GM19397 (cell line): ENCODE data around the gene ISLR2.

Experiments used
- ATAC-seq: cut with Tn5 transposase; IDR thresholded peaks from one replicate; pipeline ENCODE4 v1.9.1; 2021; ENCODE audit warnings: mild to moderate bottlenecking, moderate library complexity; ENCODE audit not compliant: unreplicated experiment

ISLR2 gene

DNA sequence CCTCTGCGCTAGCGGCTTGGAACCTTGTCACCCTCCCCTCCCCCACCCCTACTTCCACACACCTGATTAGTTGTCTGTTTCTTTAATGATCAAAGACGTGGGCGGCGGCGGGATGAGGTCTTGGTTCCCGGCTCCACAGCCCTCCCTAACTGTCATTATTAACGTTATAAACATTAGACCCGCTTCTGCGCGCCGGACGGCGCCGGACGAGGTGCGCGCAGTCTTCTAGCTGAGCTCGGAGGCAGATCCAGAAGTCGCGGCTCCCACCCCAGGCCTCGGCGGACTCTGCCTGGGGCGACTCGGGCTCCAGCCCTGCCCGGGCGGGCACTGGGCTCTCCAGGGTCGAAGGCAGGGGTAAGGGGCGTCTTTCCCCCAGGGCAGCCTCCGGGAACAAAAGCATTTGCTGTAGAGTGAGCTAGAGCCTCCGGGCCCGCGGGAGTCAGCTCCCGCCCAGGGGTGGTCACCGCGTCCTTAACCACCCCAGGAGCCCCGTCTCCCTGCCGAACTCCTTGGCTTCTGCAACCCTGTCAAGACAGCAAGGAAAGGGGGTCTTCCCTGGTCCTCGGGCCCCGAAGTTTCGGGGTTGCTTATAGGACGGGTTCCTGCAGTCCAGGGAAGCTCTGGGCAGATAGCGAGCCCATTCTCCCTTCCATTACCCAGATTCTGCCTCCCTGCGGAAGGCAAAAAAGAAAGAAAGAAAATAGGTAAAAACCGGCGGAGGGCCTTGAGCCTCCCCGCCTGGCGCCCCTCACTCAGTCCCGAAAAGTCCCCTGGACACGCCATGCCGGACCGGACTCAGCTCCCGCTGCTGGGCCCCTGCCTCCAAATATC, 2.2 kb upstream of the ISLR2 start:
- no peak for ATAC-seq

GRCh38 chr15:74128785-74129585, 1.4 kb upstream of the ISLR2 start:
- ATAC-seq = no peak

DNA sequence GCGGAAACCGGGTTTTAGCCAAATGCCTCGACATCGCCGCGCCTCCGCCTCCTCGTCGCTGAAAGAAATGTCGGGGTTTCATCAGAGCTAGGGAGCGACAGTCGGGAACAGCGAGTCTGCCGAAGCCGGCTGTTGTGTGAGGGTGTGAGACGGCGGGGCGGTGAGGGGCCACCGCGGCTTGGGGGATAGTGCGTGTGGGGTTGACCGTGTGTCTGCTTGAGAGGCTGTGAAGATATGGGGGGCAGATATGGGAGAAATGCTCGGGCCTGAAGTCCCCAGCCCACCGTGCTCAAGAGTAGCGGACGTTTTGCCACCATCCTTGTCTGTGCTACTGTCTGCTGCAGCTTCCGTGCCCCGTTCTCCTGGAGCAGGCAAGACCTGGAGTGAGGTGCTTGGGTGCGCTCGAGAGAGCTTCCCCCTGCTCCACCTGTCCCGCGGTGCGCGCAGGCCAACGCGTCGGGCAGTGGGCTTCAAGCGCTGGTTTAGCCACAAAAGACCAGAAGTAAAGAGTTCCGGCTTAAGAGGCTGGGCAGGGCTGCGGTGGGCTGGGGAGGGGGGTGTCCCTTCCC, 716 bp upstream of the ISLR2 start:
- ATAC-seq = no peak

DNA sequence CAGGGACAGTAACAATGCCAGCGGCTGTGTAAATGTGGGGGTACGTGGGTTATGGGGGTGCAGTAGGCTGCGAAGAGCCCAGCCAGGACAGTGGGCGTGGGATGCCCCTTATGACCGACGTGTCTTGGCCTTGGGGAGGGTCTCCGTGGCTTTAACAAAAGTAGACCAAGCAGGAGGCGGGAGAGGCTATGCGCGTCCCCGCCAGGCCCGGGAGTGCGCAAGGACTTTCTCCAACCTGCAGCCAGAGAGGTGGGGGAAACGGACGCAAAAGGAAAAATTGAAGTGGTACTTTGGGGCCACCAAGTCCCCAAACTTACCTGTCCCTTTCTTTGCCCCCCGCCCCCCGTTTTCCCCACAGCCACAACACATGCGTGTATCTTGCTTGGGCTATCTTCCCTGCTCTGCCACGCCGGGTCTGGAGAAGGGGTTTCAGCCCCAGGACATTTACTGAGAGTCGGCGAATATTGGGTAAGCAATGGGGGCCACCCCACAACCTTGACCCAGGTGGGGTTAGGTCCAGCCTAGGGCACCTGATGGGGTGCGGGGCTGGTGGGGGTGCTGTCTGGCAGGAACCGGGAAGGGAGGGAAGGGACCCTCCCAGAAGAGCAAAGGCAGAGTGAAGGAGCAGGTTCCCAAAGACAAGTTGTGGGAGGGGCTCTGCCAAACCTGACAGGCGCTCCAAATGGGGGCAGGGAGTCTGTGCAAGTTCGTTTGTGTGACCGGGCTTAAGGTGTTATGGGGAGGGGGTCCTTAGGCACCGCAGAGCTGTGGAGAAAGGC, 652 bp downstream of the ISLR2 start:
- ATAC-seq = no peak

DNA sequence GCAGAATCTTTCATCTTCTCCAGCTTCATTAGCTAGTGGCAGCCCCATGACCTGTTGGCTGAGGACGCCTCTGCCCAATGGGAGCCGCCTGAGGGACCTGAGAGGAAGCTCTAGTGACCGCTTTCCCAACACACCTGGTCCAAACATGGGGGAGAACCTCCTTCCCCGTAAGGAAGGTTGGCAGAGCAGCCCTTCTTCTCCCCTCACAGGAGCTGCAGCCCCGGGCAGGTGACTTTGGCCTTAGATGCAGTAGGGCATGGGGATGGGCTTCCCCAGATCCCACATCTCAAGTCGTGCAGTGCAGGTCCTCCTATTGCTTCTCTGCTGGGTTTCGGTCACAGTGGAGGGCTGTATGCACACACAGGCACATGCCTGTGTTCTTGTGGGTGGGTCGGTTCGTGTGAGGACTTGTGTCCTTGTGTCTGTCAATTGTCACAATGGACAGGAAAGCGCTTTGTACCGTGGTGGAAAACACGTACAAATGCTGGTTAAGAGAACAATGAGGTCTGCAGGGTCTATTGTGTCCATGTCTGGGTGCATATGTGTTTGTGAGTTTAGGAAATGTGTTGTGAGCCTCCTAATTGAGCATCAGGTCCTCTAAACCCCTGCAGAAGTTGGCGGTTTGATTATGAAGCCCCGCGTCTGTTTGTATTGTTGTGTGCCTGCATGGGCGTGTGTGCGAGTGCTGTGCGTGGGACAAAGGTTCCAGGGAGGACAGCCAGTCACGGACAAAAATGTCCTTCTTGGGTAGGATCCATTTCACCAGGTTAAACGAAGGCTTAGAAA, 1.4 kb downstream of the ISLR2 start:
- ATAC-seq = no peak

- ATAC-seq = no peak
Observed at GRCh38 chr15:74132681-74133651, 2.6 kb downstream of the ISLR2 start.

DNA sequence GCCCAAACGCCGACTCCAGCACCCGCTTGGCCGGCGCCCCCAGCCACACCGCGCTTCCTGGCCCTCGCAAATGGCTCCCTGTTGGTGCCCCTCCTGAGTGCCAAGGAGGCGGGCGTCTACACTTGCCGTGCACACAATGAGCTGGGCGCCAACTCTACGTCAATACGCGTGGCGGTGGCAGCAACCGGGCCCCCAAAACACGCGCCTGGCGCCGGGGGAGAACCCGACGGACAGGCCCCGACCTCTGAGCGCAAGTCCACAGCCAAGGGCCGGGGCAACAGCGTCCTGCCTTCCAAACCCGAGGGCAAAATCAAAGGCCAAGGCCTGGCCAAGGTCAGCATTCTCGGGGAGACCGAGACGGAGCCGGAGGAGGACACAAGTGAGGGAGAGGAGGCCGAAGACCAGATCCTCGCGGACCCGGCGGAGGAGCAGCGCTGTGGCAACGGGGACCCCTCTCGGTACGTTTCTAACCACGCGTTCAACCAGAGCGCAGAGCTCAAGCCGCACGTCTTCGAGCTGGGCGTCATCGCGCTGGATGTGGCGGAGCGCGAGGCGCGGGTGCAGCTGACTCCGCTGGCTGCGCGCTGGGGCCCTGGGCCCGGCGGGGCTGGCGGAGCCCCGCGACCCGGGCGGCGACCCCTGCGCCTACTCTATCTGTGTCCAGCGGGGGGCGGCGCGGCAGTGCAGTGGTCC, 3.5 kb downstream of the ISLR2 start:
- no peak for ATAC-seq

DNA sequence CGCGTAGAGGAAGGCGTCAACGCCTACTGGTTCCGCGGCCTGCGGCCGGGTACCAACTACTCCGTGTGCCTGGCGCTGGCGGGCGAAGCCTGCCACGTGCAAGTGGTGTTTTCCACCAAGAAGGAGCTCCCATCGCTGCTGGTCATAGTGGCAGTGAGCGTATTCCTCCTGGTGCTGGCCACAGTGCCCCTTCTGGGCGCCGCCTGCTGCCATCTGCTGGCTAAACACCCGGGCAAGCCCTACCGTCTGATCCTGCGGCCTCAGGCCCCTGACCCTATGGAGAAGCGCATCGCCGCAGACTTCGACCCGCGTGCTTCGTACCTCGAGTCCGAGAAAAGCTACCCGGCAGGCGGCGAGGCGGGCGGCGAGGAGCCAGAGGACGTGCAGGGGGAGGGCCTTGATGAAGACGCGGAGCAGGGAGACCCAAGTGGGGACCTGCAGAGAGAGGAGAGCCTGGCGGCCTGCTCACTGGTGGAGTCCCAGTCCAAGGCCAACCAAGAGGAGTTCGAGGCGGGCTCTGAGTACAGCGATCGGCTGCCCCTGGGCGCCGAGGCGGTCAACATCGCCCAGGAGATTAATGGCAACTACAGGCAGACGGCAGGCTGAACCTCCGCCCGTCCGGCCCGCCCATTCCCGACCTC, 4.1 kb downstream of the ISLR2 start:
- no peak for ATAC-seq

DNA sequence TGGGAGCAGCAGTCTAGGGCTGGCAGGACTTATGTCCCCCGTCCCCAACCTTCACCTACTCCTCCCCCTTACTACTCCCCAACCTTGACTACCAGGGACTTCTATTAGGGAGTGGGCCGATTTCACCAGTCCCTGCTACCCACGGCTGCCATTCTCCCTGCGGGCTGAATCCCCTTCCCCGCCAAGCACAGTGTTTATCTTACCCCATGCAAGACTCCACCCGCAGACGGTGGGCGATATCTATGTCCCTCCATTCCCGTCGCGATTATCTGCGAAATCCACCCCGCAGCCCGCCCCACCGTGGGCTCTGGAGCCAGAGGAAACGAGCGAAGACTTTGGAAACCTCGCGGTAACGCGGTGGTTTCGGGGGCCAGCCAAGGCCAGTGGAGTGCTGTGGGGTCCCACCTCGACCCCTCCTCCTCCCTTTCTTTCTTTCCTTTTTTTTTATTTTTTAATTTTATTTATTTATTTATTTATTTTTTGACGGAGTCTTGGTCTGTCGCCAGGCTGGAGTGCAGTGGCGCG, 4.7 kb downstream of the ISLR2 start:
- no peak for ATAC-seq

- ATAC-seq = no peak
Observed at GRCh38 chr15:74136540-74136813, 6.1 kb downstream of the ISLR2 start.

DNA sequence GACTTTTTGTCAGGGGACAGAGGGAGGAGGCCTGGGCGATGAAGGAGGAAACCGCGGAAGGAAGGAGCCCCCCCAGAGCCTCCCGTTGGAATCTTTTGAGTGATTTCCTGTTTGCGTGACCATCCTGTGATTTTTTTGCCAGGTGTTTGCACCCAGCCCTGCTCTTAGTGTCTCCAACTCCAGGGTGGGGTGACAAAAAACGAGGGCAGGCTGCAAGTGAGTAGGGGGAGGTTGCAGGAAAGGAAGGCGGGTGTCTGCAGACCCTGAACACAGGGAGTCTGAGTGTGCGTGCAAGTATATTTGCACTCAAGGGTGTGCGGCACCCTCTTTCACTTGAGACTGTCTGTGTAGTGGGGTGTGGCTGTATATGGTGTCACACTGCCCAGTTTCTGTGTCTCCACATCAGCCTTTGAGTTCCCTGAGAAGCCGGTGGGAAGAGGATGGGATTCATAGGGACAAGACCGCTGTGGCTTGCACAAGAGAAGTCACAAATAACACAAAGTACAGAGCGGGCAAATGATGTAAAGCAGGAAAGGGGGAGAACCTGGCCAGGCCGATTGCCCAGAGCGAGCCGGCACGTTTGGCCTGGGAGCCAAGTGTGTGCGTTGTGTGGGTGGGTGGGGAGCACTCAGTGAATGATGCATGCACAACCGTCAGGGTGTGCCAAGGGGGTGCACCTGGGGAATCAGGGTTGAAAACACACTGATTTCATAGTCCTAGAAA, 6.6 kb downstream of the ISLR2 start:
- ATAC-seq = no peak

DNA sequence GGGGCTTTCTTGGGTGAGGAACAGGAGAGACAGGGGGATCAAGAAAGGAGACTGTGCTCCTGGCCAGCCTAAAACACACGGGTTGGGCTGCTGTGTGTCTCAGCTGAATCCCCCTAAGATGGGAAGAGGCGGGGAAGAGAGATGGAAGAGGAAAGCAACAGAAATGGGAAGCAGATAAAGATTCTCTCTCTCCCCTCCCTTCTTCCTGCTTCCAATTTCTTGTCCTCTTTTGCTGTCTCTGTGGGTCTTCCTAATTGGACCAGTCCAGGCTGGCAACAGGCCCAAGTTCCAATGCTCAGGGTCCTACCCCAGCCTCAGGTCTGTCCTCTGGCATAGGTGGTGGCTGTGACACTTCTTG, 7.1 kb downstream of the ISLR2 start:
- no peak for ATAC-seq

- ATAC-seq = no peak
Observed at GRCh38 chr15:74138642-74139041, 8.3 kb downstream of the ISLR2 start.

- ATAC-seq = no peak
Observed at GRCh38 chr15:74141591-74141990, 11.2 kb downstream of the ISLR2 start.

DNA sequence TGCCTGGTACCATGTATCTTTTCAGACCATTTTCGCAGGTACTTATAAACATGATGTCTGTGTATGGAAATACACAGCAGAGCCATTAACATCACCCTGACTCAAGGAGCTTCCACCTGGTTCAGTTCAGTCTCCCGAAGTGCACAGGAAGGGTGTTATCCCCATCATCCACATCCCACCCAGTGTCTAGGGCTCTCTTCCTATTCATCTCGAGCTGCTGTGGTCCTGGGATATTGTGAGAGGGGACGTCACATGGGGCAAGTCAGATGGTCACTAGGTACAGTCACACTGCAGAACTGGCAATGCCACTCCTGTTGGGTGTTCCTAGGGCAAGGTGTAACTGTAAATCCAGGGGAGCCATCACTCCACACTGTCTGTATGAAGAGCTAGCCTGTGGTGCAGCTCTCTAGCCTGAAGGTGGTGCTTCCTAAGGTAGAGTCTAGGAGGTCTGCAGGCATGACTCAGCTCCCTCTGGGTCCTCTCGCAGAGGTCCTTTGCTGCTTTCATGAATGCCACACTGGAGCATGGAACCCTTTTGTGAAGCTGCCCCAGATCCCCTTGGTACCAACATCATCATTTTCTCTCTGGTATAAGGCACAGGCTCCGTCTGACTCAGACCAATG, 13.9 kb downstream of the ISLR2 start:
- no peak for ATAC-seq

DNA sequence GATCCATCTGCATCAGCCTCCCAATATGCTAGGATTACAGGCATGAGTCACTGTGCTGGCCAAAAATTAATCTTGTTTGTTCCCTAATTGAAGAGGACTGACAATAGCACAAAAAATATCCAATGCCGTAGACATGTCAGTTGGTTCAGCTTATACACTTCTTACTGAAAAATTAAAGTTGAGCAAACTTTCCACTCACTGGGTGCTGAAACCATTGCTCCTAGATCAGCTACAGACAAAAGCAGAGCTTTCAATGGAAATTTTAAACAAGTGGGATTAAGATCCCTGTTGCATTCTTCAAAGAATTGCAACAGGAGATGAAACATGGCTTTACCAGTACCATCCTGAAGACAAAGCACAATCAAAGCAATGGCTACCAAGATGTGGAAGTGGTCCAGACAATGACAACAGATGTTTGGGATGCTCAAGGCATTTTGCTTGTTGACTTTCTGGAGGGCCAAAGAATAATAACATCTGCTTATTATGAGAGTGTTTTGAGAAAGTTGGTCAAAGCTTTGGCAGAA, 16.0 kb downstream of the ISLR2 start:
- no peak for ATAC-seq

DNA sequence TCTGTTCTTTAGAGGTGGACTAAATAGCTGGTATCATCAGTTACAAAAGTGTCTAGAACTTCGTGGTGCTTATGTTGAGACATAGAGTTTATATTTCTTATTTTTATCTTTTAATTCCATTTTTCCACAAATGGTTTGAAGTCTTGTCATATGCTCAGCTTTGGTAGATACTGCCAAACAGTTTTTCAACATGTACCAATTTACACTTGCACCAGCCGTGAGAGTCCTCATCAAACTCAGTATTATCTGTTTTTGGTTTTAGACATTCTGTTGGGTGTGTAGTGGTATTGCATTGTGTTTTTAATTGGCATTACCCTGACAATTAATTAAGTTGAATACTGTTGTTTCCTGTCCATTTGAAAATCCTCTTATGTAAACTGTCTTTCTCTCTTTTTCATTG, 16.7 kb downstream of the ISLR2 start:
- no peak for ATAC-seq
